Activated CD4-positive, alpha-beta T cell treated with anti-CD3 and anti-CD28 coated beads for 36 hours (primary cell): ENCODE measurements around the gene KIF26B. TPM values are rescaled to one million over a fixed set of nuclear protein-coding genes. Genes with fewer than 3 reads are reported as not detected.
"Not testable (repeated sequence)": the region's sequence is repeated elsewhere in the genome, so short reads cannot be mapped to it uniquely, and the experiment has no call there.

Experiments
- ATAC-seq: fragments of 200-7000 bp; cut with Tn5 transposase; one replicate; pipeline ENCODE4 v1.10.0; 2021; ENCODE audit warnings: mild to moderate bottlenecking, moderate library complexity
- CTCF ChIA-PET: fragments of 350-600 bp; sonication (Branson Sonifier 250); formaldehyde crosslinking; loops from one replicate; lab custom pipeline; 2021; ENCODE audit warnings: antibody characterized with exemption; lab: Charles Lee
- POLR2A ChIA-PET: fragments of 350-600 bp; sonication (Branson Sonifier 250); formaldehyde crosslinking; loops from one replicate; lab custom pipeline; 2021; ENCODE audit warnings: antibody characterized with exemption, inconsistent platforms; lab: Charles Lee
- DNase-seq: peaks from one replicate; pipeline ENCODE4 v3.0.0-alpha.2; 2020
- H3K27ac Mint-ChIP-seq: one replicate; pipeline ENCODE4 v1.8.0; 2021; ENCODE audit warnings: mixed read lengths
- H3K27me3 Mint-ChIP-seq: one replicate; pipeline ENCODE4 v1.8.0; 2021; ENCODE audit warnings: mixed read lengths
- H3K36me3 Mint-ChIP-seq: one replicate; pipeline ENCODE4 v1.8.0; 2021; ENCODE audit warnings: low read depth, mixed read lengths
- H3K4me1 Mint-ChIP-seq: one replicate; pipeline ENCODE4 v1.8.0; 2021; ENCODE audit warnings: mixed read lengths
- H3K4me3 Mint-ChIP-seq: one replicate; pipeline ENCODE4 v1.8.0; 2021; ENCODE audit warnings: mild to moderate bottlenecking, moderate library complexity, mixed read lengths
- H3K9me3 Mint-ChIP-seq: one replicate; pipeline ENCODE4 v1.8.0; 2021; ENCODE audit warnings: low read depth, mixed read lengths
- intact Hi-C, 2 experiments: fragments of 100-400 bp; cut with DNase I in 1 of 2; cut with micrococcal nuclease in 1 of 2; formaldehyde crosslinking; loops; one replicate each; pipeline versions ENCODE4 v1.14.2 to v1.15.1; 2022 to 2024; cut with DNase I, micrococcal nuclease
- total RNA-seq, 2 experiments: library from RNA; stranded (reverse); gene quantifications; one replicate each; pipeline ENCODE4 v1.2.3, GENCODE V29; 2021

KIF26B gene
- total RNA-seq, 2 experiments from 2014 or later = 0.16 to 0.23 TPM

DNA sequence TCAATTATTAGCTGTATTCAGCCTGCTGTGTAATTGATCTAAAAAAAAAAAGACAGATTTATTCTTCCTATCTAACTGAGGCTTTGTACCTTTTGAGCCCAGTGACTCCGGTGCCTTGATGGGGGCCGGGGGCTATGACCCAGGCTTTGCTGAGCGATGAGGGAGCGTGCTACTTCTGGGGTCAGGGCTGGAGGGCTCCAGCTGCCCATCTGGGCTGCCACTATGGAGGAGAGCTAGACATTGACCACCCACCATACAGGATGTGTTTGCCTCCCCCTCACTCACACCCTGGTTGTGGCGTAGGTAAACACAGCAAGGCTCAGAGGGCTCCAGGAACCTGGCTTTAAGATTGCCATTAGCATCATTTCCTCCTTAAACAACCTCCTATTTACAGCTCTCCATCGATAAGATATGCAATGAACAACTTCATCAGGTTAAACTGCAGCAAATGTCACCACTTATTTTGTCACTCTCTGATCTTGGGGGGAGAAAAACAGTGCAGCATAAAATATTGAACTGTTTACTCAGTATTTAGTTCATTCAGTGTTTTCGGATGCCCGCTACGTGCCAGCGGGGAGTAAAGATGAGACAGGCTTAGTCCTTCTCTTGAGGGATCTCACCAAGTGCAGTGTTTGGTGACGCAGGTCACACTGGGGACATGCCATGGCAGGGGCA, 231.6 kb downstream of the KIF26B start:
- Mint-ChIP-seq H3K27ac (no peak overlapping the region), H3K4me3 (no peak overlapping the region), H3K36me3 (no peaks in the 10 kb centered on the region), H3K9me3 (no peaks in the 10 kb centered on the region), H3K27me3 (no peaks in the 10 kb centered on the region), H3K4me1 (no peaks in the 10 kb centered on the region)
- intact Hi-C loops = no loop called here
- ChIA-PET POLR2A (no interaction called here), CTCF (interaction anchor here (0.6 kb wide), 2 partner anchors 29 to 335 kb away, joined by 3 read pairs; no protein-coding TSS in a partner anchor)
- no peak for DNase-seq
- ATAC-seq = no peak

DNA sequence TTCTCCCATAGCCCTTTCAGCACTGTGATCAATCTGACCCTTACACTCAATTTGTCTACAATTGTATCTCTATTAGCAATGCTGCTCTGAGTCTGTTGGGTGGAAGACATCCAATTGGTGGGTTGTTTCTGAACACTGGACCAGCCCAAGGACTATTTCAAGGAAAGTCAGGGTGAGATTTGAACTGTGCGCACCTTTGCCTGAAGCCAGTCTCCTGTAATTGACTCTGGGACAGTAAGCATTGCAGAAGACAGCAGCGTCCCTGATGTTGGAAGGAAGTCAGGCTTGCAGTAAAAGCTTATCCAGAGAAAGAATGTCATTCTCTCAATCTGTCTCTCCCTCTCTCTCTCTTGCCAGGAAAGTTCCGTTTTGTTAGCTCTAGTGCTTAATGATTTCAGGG, 233.9 kb downstream of the KIF26B start:
- Mint-ChIP-seq H3K27me3 (peaks cover 1% of the 10 kb centered on the region), H3K36me3 (no peaks in the 10 kb centered on the region), H3K4me1 (no peaks in the 10 kb centered on the region), H3K9me3 (no peaks in the 10 kb centered on the region), H3K27ac (no peak overlapping the region), H3K4me3 (no peak overlapping the region)
- ATAC-seq (no peak), DNase-seq (no peak)
- intact Hi-C loops = no loop called here
- ChIA-PET POLR2A (no interaction called here), CTCF (no interaction called here)

DNA sequence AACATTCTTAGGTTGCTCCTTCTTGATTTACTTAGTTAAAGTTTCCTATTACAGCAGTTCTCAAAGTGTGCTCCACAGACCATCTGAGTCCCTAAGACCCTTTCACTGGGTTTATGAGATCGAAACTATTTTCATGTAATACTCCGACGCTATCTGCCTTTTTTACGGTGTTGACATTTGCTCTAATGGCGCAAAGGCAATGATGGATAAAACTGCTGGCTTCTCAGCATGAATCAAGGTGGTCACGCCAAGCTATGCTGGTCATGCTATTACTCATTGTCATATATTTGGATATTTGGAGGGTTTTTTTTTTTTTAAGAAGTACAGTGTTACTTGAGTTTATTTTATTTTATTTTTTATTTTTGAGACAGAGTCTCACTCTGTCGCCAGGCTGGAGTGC, 235.1 kb downstream of the KIF26B start:
- Mint-ChIP-seq H3K9me3 (no peaks in the 10 kb centered on the region), H3K4me3 (no peak overlapping the region), H3K27me3 (peaks cover 1% of the 10 kb centered on the region), H3K4me1 (no peaks in the 10 kb centered on the region), H3K36me3 (no peaks in the 10 kb centered on the region), H3K27ac (no peak overlapping the region)
- ATAC-seq (no peak), DNase-seq (no peak)
- CTCF ChIA-PET = no interaction called here
- POLR2A ChIA-PET = no interaction called here
- intact Hi-C loops = no loop called here

DNA sequence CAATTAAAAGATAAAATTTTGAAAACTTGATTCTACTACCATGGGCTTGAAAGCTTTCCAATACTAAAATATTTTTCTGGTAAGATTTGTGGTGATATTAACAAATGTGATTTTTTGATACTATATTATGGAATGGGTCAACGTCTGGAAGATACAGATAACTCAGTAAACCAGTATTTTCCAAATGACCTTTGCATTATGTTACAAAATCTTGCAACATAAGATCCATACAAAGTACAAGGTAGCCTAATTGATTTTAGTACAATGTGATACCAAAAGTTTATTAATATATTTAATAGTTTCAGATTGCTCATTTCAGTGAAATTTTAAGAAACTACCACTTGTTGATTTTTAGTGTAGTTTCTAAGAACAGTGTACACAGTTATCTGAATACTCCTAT, 236.2 kb downstream of the KIF26B start:
- Mint-ChIP-seq H3K4me3 (no peak overlapping the region), H3K4me1 (no peaks in the 10 kb centered on the region), H3K36me3 (no peaks in the 10 kb centered on the region), H3K27me3 (peaks cover 1% of the 10 kb centered on the region), H3K27ac (no peak overlapping the region), H3K9me3 (no peaks in the 10 kb centered on the region)
- intact Hi-C loops = no loop called here
- ChIA-PET CTCF (interaction anchor here (0.6 kb wide), 1 partner anchor 530 kb away, joined by 3 read pairs; no protein-coding TSS in a partner anchor), POLR2A (no interaction called here)
- no peak for ATAC-seq
- no peak for DNase-seq

DNA sequence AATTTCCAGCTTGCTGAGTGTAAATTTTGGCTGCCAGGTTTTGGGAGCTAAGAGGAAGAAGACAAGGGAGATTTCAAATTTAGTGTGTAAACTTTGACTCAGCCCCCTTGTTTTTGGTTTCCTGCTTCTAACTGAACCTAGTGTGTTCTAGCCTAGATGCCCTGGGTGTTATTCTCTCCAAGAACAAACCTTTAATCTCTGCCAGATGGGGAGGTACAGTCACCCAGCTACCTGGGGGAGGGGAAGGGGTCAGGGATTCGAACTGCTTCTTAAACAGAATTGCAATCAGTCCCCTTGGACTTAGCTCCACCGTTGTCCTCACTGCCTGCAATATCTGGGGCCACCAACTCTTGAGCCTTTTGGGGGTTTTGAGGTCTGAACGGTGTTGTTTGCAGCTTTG, 238.9 kb downstream of the KIF26B start:
- DNase-seq = no peak
- H3K4me1 Mint-ChIP-seq = no peaks in the 10 kb centered on the region
- H3K27me3 Mint-ChIP-seq = peaks cover 1% of the 10 kb centered on the region
- H3K4me3 Mint-ChIP-seq = no peak overlapping the region
- H3K9me3 Mint-ChIP-seq = no peaks in the 10 kb centered on the region
- CTCF ChIA-PET = interaction anchor here (1.0 kb wide), 1 partner anchor 10 kb away, joined by 5 read pairs; no protein-coding TSS in a partner anchor
- no peak for ATAC-seq
- intact Hi-C loops = no loop called here
- POLR2A ChIA-PET = no interaction called here
- no peaks in the 10 kb centered on the region for H3K36me3 Mint-ChIP-seq
- no peak overlapping the region for H3K27ac Mint-ChIP-seq

DNA sequence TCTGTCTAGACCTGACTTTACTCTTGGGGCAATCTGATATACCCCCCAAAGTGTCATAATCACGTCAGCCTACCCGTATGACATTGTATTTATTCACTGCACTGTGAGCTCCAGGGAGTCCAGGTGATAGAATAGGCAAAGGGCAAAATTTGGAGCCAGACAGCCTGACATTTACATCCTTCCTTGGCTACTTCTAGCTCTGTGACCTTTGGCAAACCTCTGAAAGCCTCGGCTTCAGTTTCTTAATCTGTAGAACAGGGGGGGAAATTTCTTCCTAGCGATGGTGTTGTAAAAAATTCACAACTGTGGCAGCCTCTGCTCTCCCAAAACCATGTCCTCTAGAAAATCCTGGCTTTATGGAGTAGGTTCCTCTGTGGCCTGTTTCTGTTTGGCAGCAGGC, 240.9 kb downstream of the KIF26B start:
- Mint-ChIP-seq H3K36me3 (no peaks in the 10 kb centered on the region), H3K9me3 (no peaks in the 10 kb centered on the region)
- intact Hi-C loops = no loop called here

DNA sequence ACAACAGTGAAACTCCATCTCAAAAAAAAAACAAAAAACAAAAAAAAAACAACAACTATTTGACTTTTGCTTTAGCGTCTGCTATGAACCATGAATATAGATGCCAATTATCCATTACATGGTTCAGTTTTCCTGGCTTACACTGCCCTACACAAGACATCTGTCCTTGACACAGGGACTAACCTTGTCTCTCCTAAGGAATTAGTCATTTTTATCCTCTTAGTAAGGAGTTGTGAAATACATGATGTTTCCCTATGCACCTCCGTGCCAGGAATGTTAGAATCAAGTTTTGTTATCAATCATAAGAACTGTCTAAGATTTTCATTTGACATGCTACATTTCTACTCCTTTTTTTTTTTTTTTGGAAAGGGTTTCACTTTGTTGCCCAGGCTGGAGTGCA, 241.8 kb downstream of the KIF26B start:
- no peaks in the 10 kb centered on the region for H3K36me3 Mint-ChIP-seq
- H3K27ac Mint-ChIP-seq = no peak overlapping the region
- no peaks in the 10 kb centered on the region for H3K9me3 Mint-ChIP-seq
- no peak for DNase-seq
- intact Hi-C loops = no loop called here
- no peak for ATAC-seq
- no peaks in the 10 kb centered on the region for H3K4me1 Mint-ChIP-seq
- CTCF ChIA-PET = no interaction called here
- H3K4me3 Mint-ChIP-seq = no peak overlapping the region
- H3K27me3 Mint-ChIP-seq = peaks cover 1% of the 10 kb centered on the region
- POLR2A ChIA-PET = no interaction called here

More for the DNA sequence above, 240.9 kb downstream of the KIF26B start:
- H3K4me3 Mint-ChIP-seq = no peak overlapping the region
- H3K27ac Mint-ChIP-seq = no peak overlapping the region
- DNase-seq (no peak), ATAC-seq (no peak)
- H3K27me3 Mint-ChIP-seq = peaks cover 1% of the 10 kb centered on the region
- POLR2A ChIA-PET = no interaction called here
- H3K4me1 Mint-ChIP-seq = no peaks in the 10 kb centered on the region
- CTCF ChIA-PET = no interaction called here

DNA sequence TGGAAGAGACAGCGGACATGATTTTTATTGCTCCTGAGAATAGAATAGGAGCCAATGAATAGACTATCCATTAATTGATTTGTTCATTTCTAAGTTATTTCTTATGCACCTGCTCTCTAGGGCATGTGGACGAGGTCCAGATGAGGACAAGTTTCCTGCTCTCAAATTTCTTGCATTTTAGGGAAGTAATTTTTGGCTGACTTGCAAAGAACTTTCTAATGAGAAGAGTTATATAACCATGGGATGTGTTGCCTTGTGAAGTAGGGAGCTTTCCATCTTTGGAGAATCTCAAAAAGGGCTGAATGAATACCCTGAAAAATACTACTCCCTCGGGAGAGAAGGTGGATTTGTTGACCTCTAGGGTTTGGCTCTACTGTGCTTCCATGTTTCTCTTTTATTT, 243.0 kb downstream of the KIF26B start:
- H3K36me3 Mint-ChIP-seq = no peaks in the 10 kb centered on the region
- no peaks in the 10 kb centered on the region for H3K27me3 Mint-ChIP-seq
- ATAC-seq (no peak), DNase-seq (no peak)
- CTCF ChIA-PET = interaction anchor here (0.7 kb wide), 1 partner anchor 85 kb away, joined by 3 read pairs; no protein-coding TSS in a partner anchor
- no peak overlapping the region for H3K27ac Mint-ChIP-seq
- POLR2A ChIA-PET = no interaction called here
- no peaks in the 10 kb centered on the region for H3K9me3 Mint-ChIP-seq
- intact Hi-C loops = no loop called here
- H3K4me1 Mint-ChIP-seq = no peaks in the 10 kb centered on the region
- H3K4me3 Mint-ChIP-seq = no peak overlapping the region

DNA sequence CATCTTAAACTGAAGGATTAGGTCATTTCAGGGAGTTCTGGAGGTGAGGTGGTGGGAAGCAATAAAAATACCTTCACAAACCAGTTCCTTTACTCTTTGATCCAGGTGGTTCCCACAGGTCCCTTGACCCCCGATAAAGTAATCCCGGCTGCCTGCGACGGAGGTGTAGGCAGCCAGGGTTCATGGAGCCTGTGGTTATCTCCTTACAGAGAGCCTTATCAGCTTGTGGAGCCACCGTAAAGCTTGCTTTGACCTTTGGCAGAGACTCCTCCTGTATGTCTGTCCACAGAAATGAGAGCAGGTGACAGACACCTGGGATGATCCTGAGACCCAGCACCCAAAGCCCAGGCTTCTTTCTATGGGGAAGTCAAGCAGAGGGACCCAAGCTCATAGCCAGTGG, 243.4 kb downstream of the KIF26B start:
- Mint-ChIP-seq H3K4me1 (no peaks in the 10 kb centered on the region), H3K27me3 (no peaks in the 10 kb centered on the region), H3K27ac (no peak overlapping the region), H3K36me3 (no peaks in the 10 kb centered on the region), H3K4me3 (no peak overlapping the region), H3K9me3 (no peaks in the 10 kb centered on the region)
- ChIA-PET POLR2A (no interaction called here), CTCF (interaction anchor here (0.7 kb wide), 1 partner anchor 84 kb away, joined by 3 read pairs; no protein-coding TSS in a partner anchor)
- intact Hi-C loops = no loop called here
- no peak for ATAC-seq
- no peak for DNase-seq

DNA sequence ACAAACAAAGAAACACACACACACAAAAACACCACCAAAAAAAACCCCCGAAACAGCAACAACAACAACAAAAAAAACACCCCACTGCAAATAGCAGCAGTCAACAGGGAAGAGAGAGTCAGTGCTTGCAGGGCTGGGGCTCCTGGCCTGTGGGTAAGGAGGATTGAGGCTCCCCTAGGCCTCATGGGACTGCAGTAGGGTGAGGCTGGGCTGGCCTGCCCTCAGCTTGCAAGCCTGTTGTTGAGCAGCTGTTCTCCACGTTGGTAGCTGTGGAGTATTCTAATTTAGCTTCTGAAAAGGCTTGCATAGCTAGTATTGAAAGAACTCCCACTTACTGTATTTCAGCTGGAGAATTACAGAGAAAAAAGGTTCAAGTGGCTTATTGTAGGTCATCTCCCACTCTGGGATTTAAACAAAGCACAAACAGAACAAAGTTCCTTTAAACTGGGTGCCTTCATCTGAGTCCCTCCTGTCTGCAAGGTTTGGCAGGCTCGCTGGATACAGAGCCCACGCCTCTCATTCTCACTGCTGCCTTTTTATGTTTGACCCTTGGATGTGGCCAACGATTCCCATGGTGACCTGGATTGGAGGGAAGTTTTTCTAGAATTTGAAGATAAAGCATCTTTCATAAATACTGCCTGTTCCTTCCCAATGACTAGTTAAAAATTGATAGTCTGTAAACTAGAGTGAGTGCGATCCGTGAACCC, 247.2 kb downstream of the KIF26B start:
- Mint-ChIP-seq H3K27me3 (no peaks in the 10 kb centered on the region), H3K4me3 (no peak overlapping the region), H3K36me3 (no peaks in the 10 kb centered on the region), H3K4me1 (no peaks in the 10 kb centered on the region), H3K9me3 (no peaks in the 10 kb centered on the region), H3K27ac (no peak overlapping the region)
- POLR2A ChIA-PET = no interaction called here
- intact Hi-C loops = no loop called here
- ATAC-seq (no peak), DNase-seq (no peak)
- CTCF ChIA-PET = no interaction called here

DNA sequence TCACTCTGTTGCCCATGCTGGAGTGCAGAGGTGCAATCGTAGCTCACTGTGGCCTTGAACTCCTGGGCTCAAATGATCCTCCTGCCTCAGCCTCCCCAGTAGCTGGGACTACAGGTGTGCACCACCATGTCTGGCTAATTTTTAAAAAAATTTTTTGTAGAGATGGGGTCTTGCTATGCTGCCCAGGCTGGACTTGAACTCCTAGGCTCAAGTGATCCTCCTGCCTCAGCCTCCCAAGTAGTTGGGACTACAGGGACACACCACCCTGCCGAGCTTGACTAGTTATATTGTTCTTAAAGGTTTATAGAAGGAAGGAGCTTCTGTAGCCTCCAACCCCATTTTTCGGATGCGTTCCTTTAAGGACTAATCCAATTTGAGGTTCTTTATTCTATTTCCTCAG, 248.2 kb downstream of the KIF26B start:
- ATAC-seq, intact Hi-C loops, H3K27ac Mint-ChIP-seq, H3K9me3 Mint-ChIP-seq, POLR2A ChIA-PET, H3K4me3 Mint-ChIP-seq, H3K4me1 Mint-ChIP-seq, H3K27me3 Mint-ChIP-seq, H3K36me3 Mint-ChIP-seq, DNase-seq, CTCF ChIA-PET: not testable (repeated sequence)

DNA sequence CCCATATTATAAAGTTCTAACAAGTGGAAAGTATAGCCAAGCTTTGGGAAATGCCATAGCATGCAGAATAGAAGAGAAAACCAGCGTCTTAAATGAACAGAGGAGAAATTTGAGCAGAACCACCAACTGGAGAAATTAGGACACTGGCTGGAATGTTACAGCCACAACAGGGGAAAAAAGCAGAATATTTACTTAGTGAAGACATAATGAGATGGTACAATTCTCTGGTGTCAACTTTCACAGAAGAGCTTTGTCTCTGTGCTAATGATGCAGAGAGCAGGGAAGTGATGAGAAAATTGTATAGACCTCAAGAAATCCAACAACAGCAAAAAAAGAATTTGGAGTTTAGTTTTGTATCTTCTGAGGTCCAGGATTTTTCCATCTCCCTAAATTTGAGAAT, 249.7 kb downstream of the KIF26B start:
- DNase-seq (no peak), ATAC-seq (no peak)
- CTCF ChIA-PET = no interaction called here
- Mint-ChIP-seq H3K27me3 (no peaks in the 10 kb centered on the region), H3K4me1 (no peaks in the 10 kb centered on the region), H3K9me3 (no peaks in the 10 kb centered on the region), H3K36me3 (no peaks in the 10 kb centered on the region), H3K4me3 (no peak overlapping the region), H3K27ac (no peak overlapping the region)
- POLR2A ChIA-PET = no interaction called here
- intact Hi-C loops = no loop called here
